Measurements from ENCODE around the gene ARID4B.
"Not testable (repeated sequence)": the region's sequence is repeated elsewhere in the genome, so short reads cannot be mapped to it uniquely, and the experiment has no call there.

Gene ARID4B

GRCh38 chr1:235213752-235214151 lies 114.2 kb downstream of the ARID4B start:
- DNase-seq: no peak

- no peak for DNase-seq
These were observed 116.5 kb downstream of the ARID4B start for GRCh38 chr1:235211517-235211916.

GRCh38 chr1:235207209-235207565 lies 120.8 kb downstream of the ARID4B start:
- DNase-seq: no peak

- no peak for DNase-seq
These were observed 121.3 kb downstream of the ARID4B start for GRCh38 chr1:235206533-235207208.

- no peak for DNase-seq
These were observed 122.3 kb downstream of the ARID4B start for GRCh38 chr1:235205687-235206086.

- DNase-seq: no peak
These were observed 124.6 kb downstream of the ARID4B start for GRCh38 chr1:235203428-235203827.

GRCh38 chr1:235202447-235202846 lies 125.5 kb downstream of the ARID4B start:
- not testable (repeated sequence) for DNase-seq

GRCh38 chr1:235199441-235199840 lies 128.5 kb downstream of the ARID4B start:
- no peak for DNase-seq

GRCh38 chr1:235190431-235190830 lies 137.5 kb downstream of the ARID4B start:
- no peak for DNase-seq

GRCh38 chr1:235187316-235187715 lies 140.7 kb downstream of the ARID4B start:
- DNase-seq: no peak

GRCh38 chr1:235181561-235182245 lies 146.3 kb downstream of the ARID4B start:
- no peak for DNase-seq

- DNase-seq: no peak
These were observed 147.0 kb downstream of the ARID4B start for GRCh38 chr1:235180916-235181460.

- no peak for DNase-seq
These were observed 151.5 kb downstream of the ARID4B start for GRCh38 chr1:235176486-235176885.

- DNase-seq: no peak
These were observed 158.0 kb downstream of the ARID4B start for GRCh38 chr1:235169986-235170385.

- no peak for DNase-seq
These were observed 159.6 kb downstream of the ARID4B start for GRCh38 chr1:235168375-235168774.

GRCh38 chr1:235161685-235162327 lies 166.2 kb downstream of the ARID4B start:
- DNase-seq: no peak

- DNase-seq: peak; percentile 82
These were observed 166.9 kb downstream of the ARID4B start, which contains the start of gene RBM34 for GRCh38 chr1:235160957-235161684. RBM34 (minus strand) TSS chr1:235161250; CDS start chr1:235161226, 24 bp downstream.

- no peak for DNase-seq
These were observed 167.5 kb downstream of the ARID4B start for GRCh38 chr1:235160383-235160956.

- not testable (repeated sequence) for DNase-seq
These were observed 168.0 kb downstream of the ARID4B start for GRCh38 chr1:235159930-235160329.

GRCh38 chr1:235159284-235159683 lies 168.7 kb downstream of the ARID4B start:
- DNase-seq: not testable (repeated sequence)

- no peak for DNase-seq
These were observed 169.3 kb downstream of the ARID4B start for GRCh38 chr1:235158680-235159079.

GRCh38 chr1:235157150-235157549 lies 170.8 kb downstream of the ARID4B start:
- no peak for DNase-seq

- DNase-seq: no peak
These were observed 171.2 kb downstream of the ARID4B start for GRCh38 chr1:235156740-235157139.
